A549 (cell line): ENCODE measurements around the gene ZNF580.

ENCODE experiments used
- BHLHE40 ChIP-seq: IDR thresholded peaks from 2 replicates; pipeline ENCODE4 v1.6.1; 2012; ENCODE audit warnings: low read depth, low read length, inconsistent platforms
- EP300 ChIP-seq, 2 experiments: fragments of >200 bp; sonication (Bioruptor Twin); formaldehyde crosslinking; IDR thresholded peaks; 2 replicates in 1 of 2; 3 replicates in 1 of 2; pipeline ENCODE4 v1.6.1; 2016 to 2017
- KDM5A ChIP-seq: fragments of 200-600 bp; sonication (generic); IDR thresholded peaks from 2 replicates; pipeline ENCODE4 v1.6.1; 2016; ENCODE audit warnings: antibody characterized with exemption, mild to moderate bottlenecking
- MAZ ChIP-seq: fragments of 150-350 bp; IDR thresholded peaks from 2 replicates; pipeline ENCODE4 v1.6.1; 2014; ENCODE audit warnings: antibody characterized with exemption, low read depth, low read length, borderline replicate concordance
- NFE2L2 ChIP-seq: fragments of 150-350 bp; conservative IDR thresholded peaks from 2 replicates; pipeline ENCODE4 v1.6.1; 2014; ENCODE audit warnings: low read length
- POLR2A ChIP-seq: IDR thresholded peaks from 2 replicates; pipeline ENCODE4 v1.6.1; 2012; ENCODE audit warnings: mild to moderate bottlenecking, low read length
- RCOR1 ChIP-seq: fragments of 150-350 bp; IDR thresholded peaks from 2 replicates; pipeline ENCODE4 v1.6.1; 2014; ENCODE audit warnings: antibody characterized with exemption, low read length, low read depth
- RFX5 ChIP-seq: fragments of 450-650 bp; IDR thresholded peaks from 2 replicates; pipeline ENCODE4 v1.7.1; 2014; ENCODE audit warnings: antibody characterized with exemption, mild to moderate bottlenecking, moderate library complexity
- RNF2 ChIP-seq: fragments of 200-600 bp; sonication (generic); IDR thresholded peaks from 2 replicates; pipeline ENCODE4 v1.6.1; 2016; ENCODE audit warnings: low read depth, mild to moderate bottlenecking, antibody characterized with exemption, moderate library complexity, borderline replicate concordance
- SMC3 ChIP-seq: fragments of >200 bp; sonication (Bioruptor Twin); formaldehyde crosslinking; IDR thresholded peaks from 3 replicates; pipeline ENCODE4 v1.6.1; 2018; ENCODE audit warnings: inconsistent platforms
- TF ChIP-seq, protein P1 (sequence below): fragments of 150-350 bp; IDR thresholded peaks from 2 replicates; pipeline ENCODE4 v1.6.1; 2014; ENCODE audit warnings: low read depth, mild to moderate bottlenecking, low read length
- TF ChIP-seq, protein P2 (sequence below): fragments of >200 bp; sonication (Bioruptor Twin); formaldehyde crosslinking; IDR thresholded peaks from 3 replicates; pipeline ENCODE4 v1.5.1; 2016
- TF ChIP-seq, protein P3 (sequence below): fragments of 200-600 bp; sonication (generic); IDR thresholded peaks from 2 replicates; pipeline ENCODE4 v1.6.1; 2016; ENCODE audit warnings: antibody characterized with exemption, mild to moderate bottlenecking, moderate library complexity
- TF ChIP-seq, protein P4 (sequence below): IDR thresholded peaks from 2 replicates; pipeline ENCODE4 v1.6.1; 2012; ENCODE audit warnings: low read depth, borderline replicate concordance

DNA sequence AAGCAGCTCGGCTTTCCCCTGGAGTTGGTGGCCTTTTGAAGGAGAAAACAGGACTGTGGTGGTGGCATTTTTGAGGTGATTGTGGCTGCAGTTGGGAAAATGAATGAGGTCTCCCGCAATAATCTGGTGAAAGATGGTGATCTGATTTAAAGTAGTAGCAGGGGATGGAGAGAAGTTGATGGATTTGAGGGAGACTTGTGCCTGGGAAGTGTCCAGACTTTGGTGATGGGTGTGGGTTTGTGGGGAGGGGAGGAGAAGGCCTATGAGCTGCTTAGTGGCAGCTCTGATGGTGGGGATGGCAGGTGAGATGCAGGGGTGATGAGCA lies 30.2 kb downstream of the ZNF580 start:
- TF ChIP-seq, protein P1, sequence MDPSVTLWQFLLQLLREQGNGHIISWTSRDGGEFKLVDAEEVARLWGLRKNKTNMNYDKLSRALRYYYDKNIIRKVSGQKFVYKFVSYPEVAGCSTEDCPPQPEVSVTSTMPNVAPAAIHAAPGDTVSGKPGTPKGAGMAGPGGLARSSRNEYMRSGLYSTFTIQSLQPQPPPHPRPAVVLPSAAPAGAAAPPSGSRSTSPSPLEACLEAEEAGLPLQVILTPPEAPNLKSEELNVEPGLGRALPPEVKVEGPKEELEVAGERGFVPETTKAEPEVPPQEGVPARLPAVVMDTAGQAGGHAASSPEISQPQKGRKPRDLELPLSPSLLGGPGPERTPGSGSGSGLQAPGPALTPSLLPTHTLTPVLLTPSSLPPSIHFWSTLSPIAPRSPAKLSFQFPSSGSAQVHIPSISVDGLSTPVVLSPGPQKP = no peak
- TF ChIP-seq BHLHE40 = no peak
- TF ChIP-seq, protein P2, sequence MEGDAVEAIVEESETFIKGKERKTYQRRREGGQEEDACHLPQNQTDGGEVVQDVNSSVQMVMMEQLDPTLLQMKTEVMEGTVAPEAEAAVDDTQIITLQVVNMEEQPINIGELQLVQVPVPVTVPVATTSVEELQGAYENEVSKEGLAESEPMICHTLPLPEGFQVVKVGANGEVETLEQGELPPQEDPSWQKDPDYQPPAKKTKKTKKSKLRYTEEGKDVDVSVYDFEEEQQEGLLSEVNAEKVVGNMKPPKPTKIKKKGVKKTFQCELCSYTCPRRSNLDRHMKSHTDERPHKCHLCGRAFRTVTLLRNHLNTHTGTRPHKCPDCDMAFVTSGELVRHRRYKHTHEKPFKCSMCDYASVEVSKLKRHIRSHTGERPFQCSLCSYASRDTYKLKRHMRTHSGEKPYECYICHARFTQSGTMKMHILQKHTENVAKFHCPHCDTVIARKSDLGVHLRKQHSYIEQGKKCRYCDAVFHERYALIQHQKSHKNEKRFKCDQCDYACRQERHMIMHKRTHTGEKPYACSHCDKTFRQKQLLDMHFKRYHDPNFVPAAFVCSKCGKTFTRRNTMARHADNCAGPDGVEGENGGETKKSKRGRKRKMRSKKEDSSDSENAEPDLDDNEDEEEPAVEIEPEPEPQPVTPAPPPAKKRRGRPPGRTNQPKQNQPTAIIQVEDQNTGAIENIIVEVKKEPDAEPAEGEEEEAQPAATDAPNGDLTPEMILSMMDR = no peak
- no peak for TF ChIP-seq POLR2A
- no peak for TF ChIP-seq RCOR1
- no peak for TF ChIP-seq KDM5A
- no peak for TF ChIP-seq EP300 (IDR thresholded peaks at IDR 0.05)
- no peak for TF ChIP-seq MAZ
- TF ChIP-seq, protein P3, sequence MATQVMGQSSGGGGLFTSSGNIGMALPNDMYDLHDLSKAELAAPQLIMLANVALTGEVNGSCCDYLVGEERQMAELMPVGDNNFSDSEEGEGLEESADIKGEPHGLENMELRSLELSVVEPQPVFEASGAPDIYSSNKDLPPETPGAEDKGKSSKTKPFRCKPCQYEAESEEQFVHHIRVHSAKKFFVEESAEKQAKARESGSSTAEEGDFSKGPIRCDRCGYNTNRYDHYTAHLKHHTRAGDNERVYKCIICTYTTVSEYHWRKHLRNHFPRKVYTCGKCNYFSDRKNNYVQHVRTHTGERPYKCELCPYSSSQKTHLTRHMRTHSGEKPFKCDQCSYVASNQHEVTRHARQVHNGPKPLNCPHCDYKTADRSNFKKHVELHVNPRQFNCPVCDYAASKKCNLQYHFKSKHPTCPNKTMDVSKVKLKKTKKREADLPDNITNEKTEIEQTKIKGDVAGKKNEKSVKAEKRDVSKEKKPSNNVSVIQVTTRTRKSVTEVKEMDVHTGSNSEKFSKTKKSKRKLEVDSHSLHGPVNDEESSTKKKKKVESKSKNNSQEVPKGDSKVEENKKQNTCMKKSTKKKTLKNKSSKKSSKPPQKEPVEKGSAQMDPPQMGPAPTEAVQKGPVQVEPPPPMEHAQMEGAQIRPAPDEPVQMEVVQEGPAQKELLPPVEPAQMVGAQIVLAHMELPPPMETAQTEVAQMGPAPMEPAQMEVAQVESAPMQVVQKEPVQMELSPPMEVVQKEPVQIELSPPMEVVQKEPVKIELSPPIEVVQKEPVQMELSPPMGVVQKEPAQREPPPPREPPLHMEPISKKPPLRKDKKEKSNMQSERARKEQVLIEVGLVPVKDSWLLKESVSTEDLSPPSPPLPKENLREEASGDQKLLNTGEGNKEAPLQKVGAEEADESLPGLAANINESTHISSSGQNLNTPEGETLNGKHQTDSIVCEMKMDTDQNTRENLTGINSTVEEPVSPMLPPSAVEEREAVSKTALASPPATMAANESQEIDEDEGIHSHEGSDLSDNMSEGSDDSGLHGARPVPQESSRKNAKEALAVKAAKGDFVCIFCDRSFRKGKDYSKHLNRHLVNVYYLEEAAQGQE = no peak
- no peak for TF ChIP-seq RNF2
- no peak for TF ChIP-seq NFE2L2
- no peak for TF ChIP-seq SMC3
- TF ChIP-seq, protein P4, sequence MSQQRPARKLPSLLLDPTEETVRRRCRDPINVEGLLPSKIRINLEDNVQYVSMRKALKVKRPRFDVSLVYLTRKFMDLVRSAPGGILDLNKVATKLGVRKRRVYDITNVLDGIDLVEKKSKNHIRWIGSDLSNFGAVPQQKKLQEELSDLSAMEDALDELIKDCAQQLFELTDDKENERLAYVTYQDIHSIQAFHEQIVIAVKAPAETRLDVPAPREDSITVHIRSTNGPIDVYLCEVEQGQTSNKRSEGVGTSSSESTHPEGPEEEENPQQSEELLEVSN = no peak
- TF ChIP-seq RFX5 = no peak
